Ascending aorta (tissue), 2 donors: ENCODE measurements around the gene MED25. TPM values are rescaled to one million over a fixed set of nuclear protein-coding genes. Genes with fewer than 3 reads are reported as not detected.

Experiments used
- DNase-seq, 2 donors: peaks; one replicate each; pipeline ENCODE4 v3.0.0-alpha.2; 2019; ENCODE audit warnings: low spot score in 2 of 2
- H3K27ac ChIP-seq, 2 donors: fragments of 200-600 bp; sonication (generic); one replicate each; pipeline ENCODE4 v1.5.1; 2016 to 2017; ENCODE audit warnings: mild to moderate bottlenecking in 1 of 2
- H3K27me3 ChIP-seq: fragments of 200-600 bp; sonication (generic); one replicate; pipeline ENCODE4 v1.5.1; 2017
- H3K36me3 ChIP-seq, 2 donors: fragments of 200-600 bp; sonication (generic); one replicate each; pipeline ENCODE4 v1.5.1; 2016
- H3K4me1 ChIP-seq, 2 donors: fragments of 200-600 bp; sonication (generic); one replicate each; pipeline ENCODE4 v1.5.1; 2016 to 2017; ENCODE audit warnings: mild to moderate bottlenecking in 1 of 2
- H3K4me3 ChIP-seq, 2 donors: fragments of 200-600 bp; sonication (generic); one replicate each; pipeline ENCODE4 v1.5.1; 2016 to 2017; ENCODE audit warnings: mild to moderate bottlenecking in 1 of 2
- H3K9me3 ChIP-seq, 2 donors: fragments of 200-600 bp; sonication (generic); one replicate each; pipeline ENCODE4 v1.5.1; 2016
- intact Hi-C: fragments of 100-400 bp; cut with DNase I; formaldehyde crosslinking; loops from one replicate; pipeline ENCODE4 v1.15.1; 2023
- total RNA-seq: library from RNA; depleted of rRNA; stranded (reverse); fragments of >200 nt; gene quantifications from one replicate; pipeline ENCODE4 v1.1.0, GENCODE V29; 2016
- TF ChIP-seq, protein P1 (sequence below), 3 experiments: fragments of 200-600 bp in 2 of 3; fragments of 450-650 bp in 1 of 3; sonication (generic) in 2 of 3; IDR thresholded peaks; one replicate each; pipeline ENCODE4 v1.5.1; 2016 to 2019; ENCODE audit warnings: antibody characterized with exemption in 3 of 3, mild to moderate bottlenecking in 1 of 3, moderate library complexity in 1 of 3

Gene MED25
- total RNA-seq, 1 donor from 2014 or later, result 54.0 TPM

GRCh38 chr19:49802836-49803528, 15.1 kb upstream of the MED25 start:
- Histone ChIP-seq H3K27ac (peak overlapping the region; percentile 28 to 36), H3K9me3 (no peaks in the 10 kb centered on the region), H3K36me3 (peaks cover 61 to 76% of the 10 kb centered on the region in 2 donors), H3K4me3 (peak overlapping the region in 1 of 2 donors; percentile 20), H3K27me3 (no peaks in the 10 kb centered on the region), H3K4me1 (peaks cover 0 to 5% of the 10 kb centered on the region in 2 donors)
- DNase-seq, result peak in 1 of 2 donors; percentile 63
- intact Hi-C loops, result no loop called here
- TF ChIP-seq, protein P1, sequence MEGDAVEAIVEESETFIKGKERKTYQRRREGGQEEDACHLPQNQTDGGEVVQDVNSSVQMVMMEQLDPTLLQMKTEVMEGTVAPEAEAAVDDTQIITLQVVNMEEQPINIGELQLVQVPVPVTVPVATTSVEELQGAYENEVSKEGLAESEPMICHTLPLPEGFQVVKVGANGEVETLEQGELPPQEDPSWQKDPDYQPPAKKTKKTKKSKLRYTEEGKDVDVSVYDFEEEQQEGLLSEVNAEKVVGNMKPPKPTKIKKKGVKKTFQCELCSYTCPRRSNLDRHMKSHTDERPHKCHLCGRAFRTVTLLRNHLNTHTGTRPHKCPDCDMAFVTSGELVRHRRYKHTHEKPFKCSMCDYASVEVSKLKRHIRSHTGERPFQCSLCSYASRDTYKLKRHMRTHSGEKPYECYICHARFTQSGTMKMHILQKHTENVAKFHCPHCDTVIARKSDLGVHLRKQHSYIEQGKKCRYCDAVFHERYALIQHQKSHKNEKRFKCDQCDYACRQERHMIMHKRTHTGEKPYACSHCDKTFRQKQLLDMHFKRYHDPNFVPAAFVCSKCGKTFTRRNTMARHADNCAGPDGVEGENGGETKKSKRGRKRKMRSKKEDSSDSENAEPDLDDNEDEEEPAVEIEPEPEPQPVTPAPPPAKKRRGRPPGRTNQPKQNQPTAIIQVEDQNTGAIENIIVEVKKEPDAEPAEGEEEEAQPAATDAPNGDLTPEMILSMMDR (IDR thresholded peaks at IDR 0.05), result no peak

GRCh38 chr19:49803529-49803856, 14.6 kb upstream of the MED25 start:
- intact Hi-C loops, result no loop called here
- no peak overlapping the region for H3K27ac ChIP-seq
- DNase-seq, result no peak
- H3K27me3 ChIP-seq, result no peaks in the 10 kb centered on the region
- H3K9me3 ChIP-seq, result no peaks in the 10 kb centered on the region
- TF ChIP-seq, protein P1 (IDR thresholded peaks at IDR 0.05), result no peak
- H3K4me3 ChIP-seq, result no peak overlapping the region
- peaks cover 0 to 8% of the 10 kb centered on the region in 2 donors for H3K4me1 ChIP-seq
- peaks cover 61 to 71% of the 10 kb centered on the region in 2 donors for H3K36me3 ChIP-seq

DNA sequence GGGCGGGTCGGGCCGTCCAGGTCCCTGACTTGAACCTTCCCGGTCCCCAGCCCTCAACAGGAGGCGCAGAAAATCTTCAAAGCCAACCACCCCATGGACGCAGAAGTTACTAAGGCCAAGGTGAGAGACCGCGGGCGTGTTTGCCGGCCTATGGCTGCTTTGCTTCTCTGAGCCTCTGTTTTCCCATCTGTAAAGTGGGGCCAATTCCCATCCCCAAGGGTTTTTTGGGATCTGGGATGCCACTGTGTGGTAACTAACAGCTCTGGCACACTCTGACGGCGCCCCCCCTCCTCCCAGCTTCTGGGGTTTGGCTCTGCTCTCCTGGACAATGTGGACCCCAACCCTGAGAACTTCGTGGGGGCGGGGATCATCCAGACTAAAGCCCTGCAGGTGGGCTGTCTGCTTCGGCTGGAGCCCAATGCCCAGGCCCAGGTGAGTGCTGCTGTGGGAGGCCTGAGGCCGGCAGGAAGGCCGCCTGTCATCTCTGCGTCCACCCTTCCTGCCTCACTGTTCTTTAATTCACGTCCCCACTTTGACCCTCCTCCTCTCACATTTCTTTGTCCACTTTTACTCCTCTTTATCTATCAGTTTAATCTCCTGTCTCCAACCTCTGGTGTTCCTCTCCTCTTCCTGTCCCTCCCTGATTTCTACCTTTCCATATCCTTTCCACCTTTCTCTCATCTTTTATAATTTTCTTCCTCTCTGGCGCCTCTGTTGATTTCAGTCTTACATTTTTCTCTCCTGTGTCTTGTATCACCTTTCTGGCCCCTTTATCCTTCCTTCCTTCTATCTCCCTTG, 12.1 kb upstream of the MED25 start:
- DNase-seq, result no peak
- intact Hi-C loops, result no loop called here
- peaks cover 6 to 17% of the 10 kb centered on the region in 2 donors for H3K4me1 ChIP-seq

DNA sequence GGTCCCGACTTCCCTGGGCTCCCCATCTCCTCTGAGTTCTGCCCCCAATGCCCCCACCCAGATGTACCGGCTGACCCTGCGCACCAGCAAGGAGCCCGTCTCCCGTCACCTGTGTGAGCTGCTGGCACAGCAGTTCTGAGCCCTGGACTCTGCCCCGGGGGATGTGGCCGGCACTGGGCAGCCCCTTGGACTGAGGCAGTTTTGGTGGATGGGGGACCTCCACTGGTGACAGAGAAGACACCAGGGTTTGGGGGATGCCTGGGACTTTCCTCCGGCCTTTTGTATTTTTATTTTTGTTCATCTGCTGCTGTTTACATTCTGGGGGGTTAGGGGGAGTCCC, 11.5 kb upstream of the MED25 start:
- Histone ChIP-seq H3K36me3 (peaks cover 34 to 40% of the 10 kb centered on the region in 2 donors), H3K4me3 (no peak overlapping the region), H3K27me3 (no peaks in the 10 kb centered on the region), H3K9me3 (no peaks in the 10 kb centered on the region), H3K4me1 (peaks cover 6 to 17% of the 10 kb centered on the region in 2 donors), H3K27ac (no peak overlapping the region)
- TF ChIP-seq, protein P1 (IDR thresholded peaks at IDR 0.05), result no peak
- DNase-seq, result no peak
- intact Hi-C loops, result no loop called here

More for the DNA sequence above, 12.1 kb upstream of the MED25 start:
- H3K9me3 ChIP-seq, result no peaks in the 10 kb centered on the region
- TF ChIP-seq, protein P1 (IDR thresholded peaks at IDR 0.05), result no peak
- no peak overlapping the region for H3K4me3 ChIP-seq
- no peak overlapping the region for H3K27ac ChIP-seq
- peaks cover 39 to 45% of the 10 kb centered on the region in 2 donors for H3K36me3 ChIP-seq
- no peaks in the 10 kb centered on the region for H3K27me3 ChIP-seq

DNA sequence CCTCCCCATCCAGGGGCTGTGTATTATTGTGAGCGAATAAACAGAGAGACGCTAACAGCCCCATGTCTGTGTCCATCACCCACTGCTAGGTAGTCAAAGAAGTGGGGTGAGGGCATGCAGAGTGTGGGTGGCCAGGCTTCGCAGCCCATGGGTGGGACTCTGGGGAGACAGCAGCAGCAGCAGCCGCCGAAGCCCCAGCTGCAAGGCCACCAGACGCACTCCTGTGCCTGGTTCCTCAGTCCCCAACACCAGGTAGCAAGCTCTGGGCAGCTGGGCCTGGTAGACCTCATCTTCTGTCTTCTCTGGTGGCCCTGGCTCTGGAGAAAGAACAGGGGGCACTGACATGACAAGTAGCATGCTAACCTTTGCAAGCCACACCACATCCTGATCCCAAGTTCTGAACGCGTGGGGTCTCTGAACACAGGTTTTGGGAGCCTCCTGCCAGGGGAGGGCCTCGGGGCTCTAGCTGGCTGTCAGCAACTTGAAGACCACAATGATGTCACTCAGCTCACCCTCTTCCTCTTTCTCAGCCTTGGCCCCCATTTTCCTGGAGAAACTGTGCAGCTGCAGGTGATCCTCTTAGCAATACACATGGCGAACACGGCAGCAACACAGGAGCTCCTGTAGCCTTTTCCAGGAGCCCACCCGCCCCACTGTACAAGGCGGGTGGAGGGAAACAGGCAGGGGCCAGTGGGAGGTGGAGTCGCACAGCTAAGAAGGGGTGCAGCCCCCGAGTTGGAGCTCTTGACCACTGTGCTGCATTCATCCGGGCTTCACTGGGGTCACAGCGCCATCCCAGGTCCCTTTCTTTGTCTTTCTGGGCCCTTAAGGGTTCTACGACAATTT, 10.8 kb upstream of the MED25 start:
- DNase-seq, result peak in 1 of 2 donors; percentile 61
- Histone ChIP-seq H3K4me1 (peaks cover 6 to 12% of the 10 kb centered on the region in 2 donors), H3K4me3 (no peak overlapping the region), H3K9me3 (no peaks in the 10 kb centered on the region), H3K27me3 (no peaks in the 10 kb centered on the region), H3K36me3 (peaks cover 34 to 35% of the 10 kb centered on the region in 2 donors), H3K27ac (no peak overlapping the region)
- intact Hi-C loops, result no loop called here
- TF ChIP-seq, protein P1 (IDR thresholded peaks at IDR 0.05), result no peak
